Metanephros (tissue), 1 donor: Measurements from ENCODE around the gene UPK1A. TPM values are rescaled to one million over a fixed set of nuclear protein-coding genes. Genes with fewer than 3 reads are reported as not detected.

Source experiments
- total RNA-seq: library from RNA; depleted of rRNA; stranded (reverse); fragments of >200 nt; gene quantifications from one replicate; pipeline ENCODE4 v1.2.3, GENCODE V29; 2014

Gene UPK1A
- 20.4 TPM for total RNA-seq

DNA sequence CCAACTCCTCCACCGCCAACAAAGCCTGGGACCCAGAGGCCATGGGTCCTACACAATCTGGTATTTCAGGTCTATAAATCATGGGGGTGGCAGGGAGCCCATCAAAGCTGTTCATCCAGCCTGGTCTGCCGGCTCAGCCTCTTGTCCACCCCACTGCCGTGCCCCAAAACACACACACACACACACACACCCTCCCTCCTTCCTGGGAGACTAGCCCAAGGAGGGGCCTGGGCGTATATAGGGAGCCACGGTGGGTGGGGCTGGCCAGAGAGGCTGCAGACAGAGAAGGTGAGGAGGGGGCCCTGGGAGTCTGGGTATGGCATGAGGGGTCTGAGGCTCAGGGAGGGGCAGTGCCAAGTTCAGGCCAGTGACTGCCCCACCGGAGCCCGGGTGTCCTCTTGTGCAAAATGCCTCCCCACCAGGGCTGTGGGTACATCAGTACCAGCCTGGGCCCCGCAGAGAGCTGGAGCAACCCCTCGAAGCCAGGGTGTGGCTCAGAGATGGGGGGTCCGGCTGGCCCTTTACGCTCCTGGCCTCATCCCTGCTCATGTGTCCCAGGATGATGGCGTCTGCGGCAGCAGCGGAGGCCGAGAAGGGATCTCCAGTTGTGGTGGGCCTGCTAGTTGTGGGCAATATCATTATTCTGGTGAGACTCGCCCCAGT is at the start of gene UPK1A:
UPK1A (plus strand) TSS at position 267 of the 663 bp plus-strand sequence; CDS start at position 563, 296 bp downstream.

DNA sequence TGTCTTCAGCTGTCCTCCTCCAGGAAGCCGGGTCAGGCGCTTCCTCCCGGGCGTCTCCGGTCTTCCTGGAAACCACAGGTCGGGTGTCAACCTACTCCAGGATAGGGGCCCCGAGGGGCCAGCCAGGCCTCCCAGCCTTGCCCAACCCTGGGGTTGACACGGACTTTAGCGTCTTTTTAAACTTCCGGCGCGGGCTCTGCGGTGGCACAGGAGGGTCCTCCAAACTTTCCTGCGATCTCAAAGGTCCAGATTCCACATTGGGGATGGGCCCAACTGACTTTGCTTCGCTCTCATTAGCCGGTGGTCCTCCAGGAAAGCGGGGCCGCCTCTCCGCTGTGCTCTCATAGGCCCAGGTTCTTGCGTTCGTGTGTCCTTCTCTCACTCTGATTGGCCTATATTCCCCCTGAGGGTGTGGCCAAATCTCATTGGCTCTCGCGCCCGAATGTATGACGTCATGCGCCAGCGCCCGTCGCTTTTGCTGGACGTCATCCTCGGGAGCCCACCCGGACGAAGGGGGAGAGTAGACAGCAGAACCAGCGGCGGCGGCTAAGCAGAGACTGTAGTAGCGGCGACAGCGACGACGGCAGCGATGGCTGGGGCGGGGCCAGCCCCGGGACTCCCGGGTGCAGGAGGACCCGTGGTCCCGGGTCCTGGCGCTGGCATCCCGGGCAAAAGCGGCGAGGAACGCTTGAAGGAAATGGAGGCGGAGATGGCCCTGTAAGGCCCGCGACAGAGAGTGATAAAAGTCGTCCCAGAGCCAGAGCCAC is 37.6 kb upstream of the UPK1A start, which contains the start of gene RBM42:
RBM42 (plus strand) TSS at position 472 of the 767 bp plus-strand sequence; CDS start at position 590, 118 bp downstream.

DNA sequence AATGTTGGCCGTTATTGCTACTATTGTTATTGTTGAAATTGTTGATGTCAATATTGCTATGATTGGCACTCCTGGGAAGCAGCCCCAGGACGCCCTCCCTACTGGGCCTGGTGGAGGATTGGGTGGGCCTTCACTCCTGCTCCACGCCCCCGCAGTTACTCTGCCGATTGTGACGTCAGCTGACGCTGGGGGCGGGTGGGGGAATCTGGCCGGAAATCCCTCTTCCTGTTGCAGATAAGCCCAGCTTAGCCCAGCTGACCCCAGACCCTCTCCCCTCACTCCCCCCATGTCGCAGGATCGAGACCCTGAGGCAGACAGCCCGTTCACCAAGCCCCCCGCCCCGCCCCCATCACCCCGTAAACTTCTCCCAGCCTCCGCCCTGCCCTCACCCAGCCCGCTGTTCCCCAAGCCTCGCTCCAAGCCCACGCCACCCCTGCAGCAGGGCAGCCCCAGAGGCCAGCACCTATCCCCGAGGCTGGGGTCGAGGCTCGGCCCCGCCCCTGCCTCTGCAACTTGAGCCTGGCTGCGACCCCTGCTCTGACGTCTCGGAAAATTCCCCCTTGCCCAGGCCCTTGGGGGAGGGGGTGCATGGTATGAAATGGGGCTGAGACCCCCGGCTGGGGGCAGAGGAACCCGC is 24.7 kb upstream of the UPK1A start, which contains the start of gene ETV2:
ETV2 (plus strand) TSS at position 231 of the 637 bp plus-strand sequence. CDS start 716 bp downstream, outside the sequence.

DNA sequence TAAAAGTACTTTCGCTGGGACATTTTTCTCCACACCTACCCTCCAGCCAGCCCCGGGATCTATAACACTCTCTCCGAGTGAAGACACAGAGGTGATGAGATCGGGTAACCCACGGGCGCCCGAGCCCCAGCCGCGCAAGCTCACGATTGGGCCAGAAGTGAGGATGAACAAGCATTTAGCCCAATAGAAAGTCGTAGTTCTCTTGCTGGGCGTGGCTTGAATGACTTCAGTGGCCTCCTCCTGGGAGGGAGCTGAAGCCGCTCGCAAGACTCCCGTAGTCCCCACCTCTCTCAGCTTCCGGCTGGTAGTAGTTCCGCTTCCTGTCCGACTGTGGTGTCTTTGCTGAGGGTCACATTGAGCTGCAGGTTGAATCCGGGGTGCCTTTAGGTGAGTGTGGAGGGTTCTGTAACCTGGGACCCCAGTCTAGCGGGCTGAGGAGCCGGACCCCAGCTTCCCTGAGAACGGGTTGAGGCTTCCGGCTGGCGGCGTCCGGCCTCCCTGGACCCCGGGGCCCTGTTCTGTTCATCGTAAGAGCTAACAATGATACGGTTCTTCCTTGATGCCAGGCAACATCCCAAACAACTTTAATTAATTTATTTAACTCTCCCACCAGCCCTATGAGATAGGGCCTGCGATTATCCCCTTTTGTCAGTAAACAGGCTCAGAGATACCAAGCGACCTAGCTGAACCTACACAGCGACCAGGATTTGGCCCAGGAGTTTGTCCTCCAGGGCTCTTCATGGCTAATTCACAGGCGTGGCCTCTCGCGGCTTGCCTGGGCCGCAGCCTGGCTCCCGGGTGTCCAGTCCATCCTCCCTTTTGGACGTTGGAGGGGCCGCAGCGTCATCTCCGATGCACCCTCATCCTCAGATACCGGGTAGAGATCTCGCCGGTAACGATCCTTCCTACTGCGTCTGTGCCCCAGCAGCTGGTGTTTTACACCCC is 18.0 kb upstream of the UPK1A start, which contains the start of gene COX6B1:
COX6B1 (plus strand) TSS at position 307 of the 945 bp plus-strand sequence. CDS start 2,921 bp downstream, outside the sequence.

DNA sequence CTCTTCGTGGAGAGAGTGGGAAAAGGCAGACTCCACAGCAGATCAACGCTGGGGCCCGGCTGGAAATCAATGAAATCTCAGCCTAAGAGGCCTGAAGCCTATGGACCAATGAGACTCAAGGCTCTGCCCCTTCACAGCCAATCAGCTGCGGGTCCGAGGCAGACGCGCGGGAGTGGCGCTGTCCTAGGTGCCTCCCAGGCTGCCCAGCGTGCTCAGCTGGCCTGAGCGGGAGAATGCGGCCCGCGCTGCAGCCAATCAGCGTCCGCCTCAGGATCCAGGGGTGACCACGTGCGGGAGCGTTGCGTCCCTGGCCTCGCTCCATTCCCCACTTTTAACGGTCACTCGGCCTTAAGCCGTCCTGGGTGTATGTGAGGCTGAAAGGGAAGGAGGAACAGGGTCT is 37.9 kb downstream of the UPK1A start, which contains the start of gene ZBTB32:
ZBTB32 (plus strand) TSS at position 341 of the 400 bp plus-strand sequence. CDS start 10,069 bp downstream, outside the sequence.

DNA sequence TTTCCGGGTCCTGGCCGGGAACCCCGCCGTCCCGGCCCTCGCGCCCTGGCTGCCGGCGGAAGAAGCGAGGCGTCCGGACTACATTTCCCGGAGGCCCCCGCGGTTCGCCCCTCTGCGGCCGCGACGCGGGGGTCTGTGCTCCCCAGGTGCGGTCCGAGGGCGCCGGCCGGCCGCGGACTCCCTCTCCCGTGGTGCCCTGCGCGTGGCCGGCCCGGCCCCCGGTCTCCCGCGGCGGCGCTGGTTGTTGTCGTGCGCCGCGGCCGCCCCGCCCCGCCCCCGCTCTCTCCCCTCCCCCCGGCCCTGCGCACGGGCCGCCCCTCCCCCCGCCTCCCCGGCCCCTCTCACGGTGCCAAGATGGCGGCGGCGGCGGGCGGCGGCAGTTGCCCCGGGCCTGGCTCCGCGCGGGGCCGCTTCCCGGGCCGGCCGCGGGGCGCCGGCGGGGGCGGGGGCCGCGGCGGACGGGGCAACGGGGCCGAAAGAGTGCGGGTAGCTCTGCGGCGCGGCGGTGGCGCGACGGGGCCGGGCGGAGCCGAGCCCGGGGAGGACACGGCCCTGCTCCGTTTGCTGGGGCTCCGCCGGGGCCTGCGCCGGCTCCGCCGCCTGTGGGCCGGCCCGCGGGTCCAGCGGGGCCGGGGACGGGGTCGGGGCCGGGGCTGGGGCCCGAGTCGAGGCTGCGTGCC is 51.5 kb downstream of the UPK1A start, which contains the start of gene KMT2B:
KMT2B (plus strand) TSS at position 339 of the 680 bp plus-strand sequence; CDS start at position 355, 16 bp downstream.

Other genes starting within 250 kb of the UPK1A start
- 1.5 TPM for gene FFAR2, start 218.3 kb upstream of the UPK1A start, total RNA-seq
- gene KRTDAP, start 176.1 kb upstream of the UPK1A start, total RNA-seq: not detected
- 47.1 TPM for gene DMKN, start 152.9 kb upstream of the UPK1A start, total RNA-seq
- not detected for gene SBSN, start 138.2 kb upstream of the UPK1A start, total RNA-seq
- not detected for gene GAPDHS, start 133.1 kb upstream of the UPK1A start, total RNA-seq
- gene TMEM147, start 120.9 kb upstream of the UPK1A start, total RNA-seq: 74.1 TPM
- gene ATP4A, start 102.9 kb upstream of the UPK1A start, total RNA-seq: 0.41 TPM
- not detected for gene PMIS2, start 80.3 kb upstream of the UPK1A start, total RNA-seq
- gene HAUS5, start 53.8 kb upstream of the UPK1A start, total RNA-seq: 14.3 TPM
- gene RBM42, start 37.5 kb upstream of the UPK1A start, total RNA-seq: 40.6 TPM
- 0.47 TPM for gene ETV2, start 24.8 kb upstream of the UPK1A start, total RNA-seq
- 303 TPM for gene COX6B1, start 18.2 kb upstream of the UPK1A start, total RNA-seq
- gene ZBTB32, start 38.0 kb downstream of the UPK1A start, total RNA-seq: not detected
- gene KMT2B, start 51.5 kb downstream of the UPK1A start, total RNA-seq: 28.0 TPM
- 4.5 TPM for gene IGFLR1, start 75.9 kb downstream of the UPK1A start, total RNA-seq
- 14.9 TPM for gene U2AF1L4, start 78.9 kb downstream of the UPK1A start, total RNA-seq
- 22.9 TPM for gene PSENEN, start 79.1 kb downstream of the UPK1A start, total RNA-seq
- gene LIN37, start 82.1 kb downstream of the UPK1A start, total RNA-seq: 11.3 TPM
- 51.6 TPM for gene HSPB6, start 90.5 kb downstream of the UPK1A start, total RNA-seq
- gene PROSER3, start 91.7 kb downstream of the UPK1A start, total RNA-seq: 15.9 TPM
- 27.4 TPM for gene ARHGAP33, start 109.0 kb downstream of the UPK1A start, total RNA-seq
- 14.4 TPM for gene PRODH2, start 146.3 kb downstream of the UPK1A start, total RNA-seq
- 32.8 TPM for gene NPHS1, start 186.0 kb downstream of the UPK1A start, total RNA-seq
- gene KIRREL2, start 190.4 kb downstream of the UPK1A start, total RNA-seq: 3.9 TPM
- 10.3 TPM for gene APLP1, start 202.1 kb downstream of the UPK1A start, total RNA-seq
- 12.7 TPM for gene NFKBID, start 234.0 kb downstream of the UPK1A start, total RNA-seq
- gene HCST, start 236.0 kb downstream of the UPK1A start, total RNA-seq: 6.9 TPM
- 24.3 TPM for gene TYROBP, start 241.8 kb downstream of the UPK1A start, total RNA-seq